Keratinocyte (primary cell): ENCODE measurements around the gene SP110. TPM values are rescaled to one million over a fixed set of nuclear protein-coding genes. Genes with fewer than 3 reads are reported as not detected.

Experiments used
- DNase-seq: peaks from one replicate; pipeline ENCODE4 v3.0.0-alpha.2; 2011; ENCODE audit warnings: low read depth, missing footprints, low spot score
- FAIRE-seq: peaks from 2 replicates; lab custom pipeline; 2011; peaks lifted over from hg19 to GRCh38; lab: Jason Lieb, UNC
- H2AFZ ChIP-seq: 2 replicates; pipeline ENCODE4 v1.6.0; 2012; ENCODE audit warnings: low read length, control low read depth, inconsistent platforms; ENCODE audit not compliant: control insufficient read depth
- H3K27ac ChIP-seq: 2 replicates; pipeline ENCODE4 v1.5.1; 2011; ENCODE audit warnings: low read length; ENCODE audit not compliant: control insufficient read depth, insufficient read depth
- H3K27me3 ChIP-seq: 3 replicates; pipeline ENCODE4 v1.6.0; 2011; ENCODE audit warnings: low read length; ENCODE audit not compliant: control insufficient read depth, insufficient read depth; ENCODE audit errors: extremely low read depth
- H3K36me3 ChIP-seq, 2 experiments: 2 replicates in 1 of 2; 3 replicates in 1 of 2; pipeline ENCODE4 v1.5.1; 2011; ENCODE audit warnings: low read length in 2 of 2, mild to moderate bottlenecking in 1 of 2; ENCODE audit not compliant: control insufficient read depth in 2 of 2, insufficient read depth in 2 of 2; ENCODE audit errors: extremely low read depth in 1 of 2
- H3K4me1 ChIP-seq: 3 replicates; pipeline ENCODE4 v1.5.1; 2011; ENCODE audit warnings: low read length; ENCODE audit not compliant: control insufficient read depth, insufficient read depth; ENCODE audit errors: extremely low read depth
- H3K4me2 ChIP-seq: 3 replicates; pipeline ENCODE4 v1.6.0; 2011; ENCODE audit warnings: low read depth, low read length; ENCODE audit not compliant: control insufficient read depth, insufficient read depth; ENCODE audit errors: extremely low read depth
- H3K4me3 ChIP-seq, 3 experiments: fragments of 200-600 bp in 1 of 3; sonication (generic) in 1 of 3; 2 replicates in 2 of 3; 3 replicates in 1 of 3; pipeline ENCODE4 v1.5.1; 2011 to 2016; ENCODE audit warnings: low read length in 3 of 3, mild to moderate bottlenecking in 3 of 3, control low read depth in 2 of 3, inconsistent platforms in 1 of 3, low read depth in 1 of 3, mixed read lengths in 1 of 3, mixed run types in 1 of 3, moderate library complexity in 1 of 3; ENCODE audit not compliant: control insufficient read depth in 2 of 3, insufficient read depth in 2 of 3; ENCODE audit errors: extremely low read depth in 1 of 3
- H3K79me2 ChIP-seq: 2 replicates; pipeline ENCODE4 v1.6.0; 2012; ENCODE audit warnings: low read length; ENCODE audit not compliant: control insufficient read depth, insufficient read depth
- H3K9ac ChIP-seq: 3 replicates; pipeline ENCODE4 v1.6.0; 2011; ENCODE audit warnings: low read length; ENCODE audit not compliant: control insufficient read depth, insufficient read depth; ENCODE audit errors: extremely low read depth
- H3K9me1 ChIP-seq: 3 replicates; pipeline ENCODE4 v1.6.0; 2011; ENCODE audit warnings: low read length; ENCODE audit not compliant: control insufficient read depth, insufficient read depth; ENCODE audit errors: extremely low read depth
- H3K9me3 ChIP-seq: 2 replicates; pipeline ENCODE4 v1.5.1; 2012; ENCODE audit warnings: low read depth, low read length; ENCODE audit not compliant: control insufficient read depth
- H4K20me1 ChIP-seq: 3 replicates; pipeline ENCODE4 v1.6.0; 2011; ENCODE audit warnings: low read length; ENCODE audit not compliant: control insufficient read depth, insufficient read depth; ENCODE audit errors: extremely low read depth
- CTCF ChIP-seq, 3 experiments: IDR thresholded peaks in 1 of 3; conservative IDR thresholded peaks in 1 of 3; optimal IDR thresholded peaks in 1 of 3; 2 replicates in 2 of 3; 3 replicates in 1 of 3; pipeline versions ENCODE3 to v1.5.1; 2011; ENCODE audit warnings: low read length in 3 of 3, mild to moderate bottlenecking in 3 of 3, moderate library complexity in 2 of 3, control low read depth in 1 of 3, inconsistent platforms in 1 of 3; ENCODE audit not compliant: insufficient read depth in 2 of 3; ENCODE audit errors: extremely low read depth in 1 of 3
- EZH2 ChIP-seq: IDR thresholded peaks from one replicate; pipeline ENCODE4 v1.6.1; 2012; ENCODE audit warnings: inconsistent platforms, mild to moderate bottlenecking, low read length, moderate library complexity
- dilution Hi-C: fragments of 300-500 bp; cut with MboI; formaldehyde crosslinking; loops from one replicate; pipeline ENCODE4 v1.7.0; 2020; ENCODE audit warnings: low sequenced_read_pairs; ENCODE audit not compliant: extremely low pct_ligation_motif_present
- polyA plus RNA-seq, 5 experiments: library from polyadenylated mRNA; depleted of rRNA in 3 of 5; stranded (reverse) in 3 of 5; stranded (forward) in 1 of 5; unstranded in 1 of 5; fragments of >200 nt; gene quantifications; 1 replicate in 1 of 5; 2 replicates in 3 of 5; 3 replicates in 1 of 5; pipeline versions ENCODE4 v1.2.1 to v1.2.3, GENCODE V29; 2011 to 2012; ENCODE audit warnings: missing spikeins in 2 of 5, low read depth in 1 of 5, low replicate concordance in 1 of 5

Gene SP110
- polyA plus RNA-seq, 1 donor (not counting 4 experiments of a cell fraction or from before 2014, with no cell fraction given) = 26.5 TPM

GRCh38 chr2:230170532-230170931 is 49.3 kb downstream of the SP110 start:
- H3K27ac ChIP-seq = no peak overlapping the region
- H3K36me3 ChIP-seq = peaks cover 0 to 21% of the 10 kb centered on the region in 2 experiments
- no peaks in the 10 kb centered on the region for H3K9me1 ChIP-seq
- no peaks in the 10 kb centered on the region for H3K9me3 ChIP-seq
- H3K4me2 ChIP-seq = no peak overlapping the region
- no peak overlapping the region for H3K4me3 ChIP-seq
- no peaks in the 10 kb centered on the region for H3K27me3 ChIP-seq
- H3K9ac ChIP-seq = no peak overlapping the region
- no peak for TF ChIP-seq CTCF (optimal IDR thresholded peaks at IDR 0.05 in 1 of 3, IDR thresholded peaks at IDR 0.05 in 1 of 3, conservative IDR thresholded peaks at IDR 0.05 in 1 of 3; ENCODE audit: extremely low read depth in 1 of 3, insufficient read depth in 2 of 3, low read length in 3 of 3)
- TF ChIP-seq EZH2 = no peak
- H4K20me1 ChIP-seq = no peaks in the 10 kb centered on the region
- H2AFZ ChIP-seq = no peak overlapping the region
- dilution Hi-C loops = no loop called here
- no peaks in the 10 kb centered on the region for H3K79me2 ChIP-seq
- no peaks in the 10 kb centered on the region for H3K4me1 ChIP-seq
- FAIRE-seq = no peak
- no peak for DNase-seq

- Histone ChIP-seq H3K27me3 (no peaks in the 10 kb centered on the region), H3K9me3 (no peaks in the 10 kb centered on the region), H3K4me3 (no peak overlapping the region), H2AFZ (no peak overlapping the region), H4K20me1 (no peaks in the 10 kb centered on the region), H3K9me1 (no peaks in the 10 kb centered on the region), H3K4me2 (no peak overlapping the region), H3K36me3 (peaks cover 0 to 13% of the 10 kb centered on the region in 2 experiments), H3K79me2 (no peaks in the 10 kb centered on the region), H3K9ac (no peak overlapping the region), H3K4me1 (no peaks in the 10 kb centered on the region), H3K27ac (no peak overlapping the region)
- TF ChIP-seq CTCF (optimal IDR thresholded peaks at IDR 0.05 in 1 of 3, IDR thresholded peaks at IDR 0.05 in 1 of 3, conservative IDR thresholded peaks at IDR 0.05 in 1 of 3; ENCODE audit: extremely low read depth in 1 of 3, insufficient read depth in 2 of 3, low read length in 3 of 3) (no peak), EZH2 (no peak)
- no peak for FAIRE-seq
- dilution Hi-C loops = no loop called here
- no peak for DNase-seq
Measured at GRCh38 chr2:230166557-230167170, 53.1 kb downstream of the SP110 start.
